SK-N-SH treated with all-trans-retinoic acid at 6 μM for 48 hours (cell line): Measurements from ENCODE around the gene RBM47.

ENCODE experiments used
- ATAC-seq: fragments of 200-7000 bp; cut with Tn5 transposase; 3 replicates; pipeline ENCODE4 v1.9.1; 2020; ENCODE audit warnings: mild to moderate bottlenecking, moderate library complexity
- ARNTL ChIP-seq: fragments of 450-650 bp; formaldehyde crosslinking; IDR thresholded peaks from 2 replicates; pipeline ENCODE4 v1.5.0; 2020; ENCODE audit warnings: low read depth, mild to moderate bottlenecking, moderate library complexity, borderline replicate concordance
- BACH2 ChIP-seq: fragments of 250-450 bp; sonication (Bioruptor Pico); IDR thresholded peaks from 2 replicates; pipeline ENCODE4 v1.9.0; 2021; ENCODE audit warnings: mild to moderate bottlenecking, borderline replicate concordance
- CREB5 ChIP-seq: fragments of 250-450 bp; sonication (Bioruptor Pico); IDR thresholded peaks from 2 replicates; pipeline ENCODE4 v1.5.1; 2020; ENCODE audit warnings: low read depth, mild to moderate bottlenecking, moderate library complexity
- CSRNP3 ChIP-seq: fragments of 250-450 bp; sonication (Bioruptor Pico); IDR thresholded peaks from 2 replicates; pipeline ENCODE4 v1.5.1; 2021; ENCODE audit warnings: mild to moderate bottlenecking, moderate library complexity
- ESRRG ChIP-seq: fragments of 250-450 bp; sonication (Bioruptor Pico); IDR thresholded peaks from 2 replicates; pipeline ENCODE4 v1.6.1; 2021; ENCODE audit warnings: mild to moderate bottlenecking
- GLIS3 ChIP-seq: fragments of 250-450 bp; sonication (Bioruptor Pico); IDR thresholded peaks from 2 replicates; pipeline ENCODE4 v1.5.0; 2020; ENCODE audit warnings: mild to moderate bottlenecking, moderate library complexity
- ISL1 ChIP-seq: fragments of 250-450 bp; sonication (Bioruptor Pico); IDR thresholded peaks from 2 replicates; pipeline ENCODE4 v2.1.2; 2022; ENCODE audit warnings: mild to moderate bottlenecking, moderate library complexity
- OSR1 ChIP-seq: fragments of 250-450 bp; sonication (Bioruptor Pico); IDR thresholded peaks from 2 replicates; pipeline ENCODE4 v1.8.0; 2022; ENCODE audit warnings: moderate library complexity, mild to moderate bottlenecking, inconsistent platforms
- POU6F1 ChIP-seq: fragments of 250-450 bp; sonication (Bioruptor Pico); IDR thresholded peaks from 2 replicates; pipeline ENCODE4 v1.8.0; 2021; ENCODE audit warnings: low read depth, mild to moderate bottlenecking, moderate library complexity, borderline replicate concordance
- PPARA ChIP-seq: fragments of 250-450 bp; sonication (Bioruptor Pico); IDR thresholded peaks from 2 replicates; pipeline ENCODE4 v1.5.0; 2020; ENCODE audit warnings: mild to moderate bottlenecking, borderline replicate concordance
- RARB ChIP-seq: fragments of 250-450 bp; sonication (Bioruptor Pico); IDR thresholded peaks from 2 replicates; pipeline ENCODE4 v1.8.0; 2021; ENCODE audit warnings: mild to moderate bottlenecking, moderate library complexity
- SNAI2 ChIP-seq: fragments of 250-450 bp; sonication (Bioruptor Pico); IDR thresholded peaks from 2 replicates; pipeline ENCODE4 v1.5.0; 2020; ENCODE audit warnings: mild to moderate bottlenecking, moderate library complexity
- TCF4 ChIP-seq: fragments of 250-450 bp; sonication (Bioruptor Pico); IDR thresholded peaks from 2 replicates; pipeline ENCODE4 v1.8.0; 2021; ENCODE audit warnings: mild to moderate bottlenecking, moderate library complexity, borderline replicate concordance
- TOX ChIP-seq: fragments of 250-450 bp; sonication (Bioruptor Pico); IDR thresholded peaks from 2 replicates; pipeline ENCODE4 v1.8.0; 2021; ENCODE audit warnings: mild to moderate bottlenecking, moderate library complexity, borderline replicate concordance
- TSHZ2 ChIP-seq: fragments of 250-450 bp; sonication (Bioruptor Pico); IDR thresholded peaks from 2 replicates; pipeline ENCODE4 v1.5.0; 2020; ENCODE audit warnings: mild to moderate bottlenecking, moderate library complexity
- ZFP3 ChIP-seq: fragments of 250-450 bp; sonication (Bioruptor Pico); IDR thresholded peaks from 2 replicates; pipeline ENCODE4 v1.5.0; 2020; ENCODE audit warnings: mild to moderate bottlenecking, moderate library complexity
- ZFP30 ChIP-seq: fragments of 450-650 bp; formaldehyde crosslinking; IDR thresholded peaks from 2 replicates; pipeline ENCODE4 v1.5.0; 2022; ENCODE audit warnings: mild to moderate bottlenecking, moderate library complexity
- ZNF70 ChIP-seq: fragments of 450-650 bp; formaldehyde crosslinking; IDR thresholded peaks from 2 replicates; pipeline ENCODE4 v1.5.0; 2020; ENCODE audit warnings: mild to moderate bottlenecking, moderate library complexity
- TF ChIP-seq, protein P1 (sequence below): fragments of 250-450 bp; sonication (Bioruptor Pico); IDR thresholded peaks from 2 replicates; pipeline ENCODE4 v1.8.0; 2020; ENCODE audit warnings: mild to moderate bottlenecking, moderate library complexity, borderline replicate concordance

The RBM47 gene

GRCh38 chr4:40388239-40388638 lies 241.4 kb downstream of the RBM47 start:
- TF ChIP-seq ESRRG (CRISPR knock-in tag) = no peak
- TF ChIP-seq POU6F1 (CRISPR knock-in tag) = no peak
- no peak for TF ChIP-seq RARB
- TF ChIP-seq TCF4 (CRISPR knock-in tag) = no peak
- no peak for TF ChIP-seq OSR1 (CRISPR knock-in tag)
- no peak for TF ChIP-seq ISL1 (CRISPR knock-in tag)
- TF ChIP-seq CREB5 = no peak
- no peak for ATAC-seq

GRCh38 chr4:40380647-40381046 lies 249.0 kb downstream of the RBM47 start:
- TF ChIP-seq ISL1 (CRISPR knock-in tag) = no peak
- TF ChIP-seq GLIS3 (CRISPR knock-in tag) = no peak
- TF ChIP-seq ESRRG (CRISPR knock-in tag) = no peak
- no peak for TF ChIP-seq CREB5
- TF ChIP-seq PPARA (CRISPR knock-in tag) = no peak
- TF ChIP-seq TOX (CRISPR knock-in tag) = no peak
- TF ChIP-seq ZNF70 (CRISPR knock-in tag) = no peak
- no peak for TF ChIP-seq SNAI2 (CRISPR knock-in tag)
- no peak for TF ChIP-seq ZFP30
- no peak for TF ChIP-seq ZFP3
- no peak for TF ChIP-seq BACH2 (CRISPR knock-in tag)
- TF ChIP-seq, protein P1, sequence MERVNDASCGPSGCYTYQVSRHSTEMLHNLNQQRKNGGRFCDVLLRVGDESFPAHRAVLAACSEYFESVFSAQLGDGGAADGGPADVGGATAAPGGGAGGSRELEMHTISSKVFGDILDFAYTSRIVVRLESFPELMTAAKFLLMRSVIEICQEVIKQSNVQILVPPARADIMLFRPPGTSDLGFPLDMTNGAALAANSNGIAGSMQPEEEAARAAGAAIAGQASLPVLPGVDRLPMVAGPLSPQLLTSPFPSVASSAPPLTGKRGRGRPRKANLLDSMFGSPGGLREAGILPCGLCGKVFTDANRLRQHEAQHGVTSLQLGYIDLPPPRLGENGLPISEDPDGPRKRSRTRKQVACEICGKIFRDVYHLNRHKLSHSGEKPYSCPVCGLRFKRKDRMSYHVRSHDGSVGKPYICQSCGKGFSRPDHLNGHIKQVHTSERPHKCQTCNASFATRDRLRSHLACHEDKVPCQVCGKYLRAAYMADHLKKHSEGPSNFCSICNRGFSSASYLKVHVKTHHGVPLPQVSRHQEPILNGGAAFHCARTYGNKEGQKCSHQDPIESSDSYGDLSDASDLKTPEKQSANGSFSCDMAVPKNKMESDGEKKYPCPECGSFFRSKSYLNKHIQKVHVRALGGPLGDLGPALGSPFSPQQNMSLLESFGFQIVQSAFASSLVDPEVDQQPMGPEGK (CRISPR knock-in tag) = no peak
- no peak for ATAC-seq

- ATAC-seq = no peak
- TF ChIP-seq GLIS3 (CRISPR knock-in tag) = no peak
- no peak for TF ChIP-seq ISL1 (CRISPR knock-in tag)
- TF ChIP-seq, protein P1 (CRISPR knock-in tag) = no peak
- TF ChIP-seq CREB5 = no peak
- TF ChIP-seq TSHZ2 = no peak
- no peak for TF ChIP-seq ARNTL (CRISPR knock-in tag)
- no peak for TF ChIP-seq CSRNP3
- TF ChIP-seq ZFP30 = no peak
- no peak for TF ChIP-seq TOX (CRISPR knock-in tag)
These were observed 250.4 kb downstream of the RBM47 start for GRCh38 chr4:40379248-40379647.
